Stimulated activated CD4-positive, alpha-beta T cell treated with anti-CD3 and anti-CD28 coated beads, Interleukin-1b, Interleukin-23, amount 100 ng/mL, for 48 hours (primary cell): Measurements from ENCODE around the gene DPM3.
"Not testable (repeated sequence)": the region's sequence is repeated elsewhere in the genome, so short reads cannot be mapped to it uniquely, and the experiment has no call there.

Experiments
- DNase-seq: peaks from one replicate; pipeline ENCODE4 v3.0.0-alpha.2; 2020

The DPM3 gene, protein sequence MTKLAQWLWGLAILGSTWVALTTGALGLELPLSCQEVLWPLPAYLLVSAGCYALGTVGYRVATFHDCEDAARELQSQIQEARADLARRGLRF

DNA sequence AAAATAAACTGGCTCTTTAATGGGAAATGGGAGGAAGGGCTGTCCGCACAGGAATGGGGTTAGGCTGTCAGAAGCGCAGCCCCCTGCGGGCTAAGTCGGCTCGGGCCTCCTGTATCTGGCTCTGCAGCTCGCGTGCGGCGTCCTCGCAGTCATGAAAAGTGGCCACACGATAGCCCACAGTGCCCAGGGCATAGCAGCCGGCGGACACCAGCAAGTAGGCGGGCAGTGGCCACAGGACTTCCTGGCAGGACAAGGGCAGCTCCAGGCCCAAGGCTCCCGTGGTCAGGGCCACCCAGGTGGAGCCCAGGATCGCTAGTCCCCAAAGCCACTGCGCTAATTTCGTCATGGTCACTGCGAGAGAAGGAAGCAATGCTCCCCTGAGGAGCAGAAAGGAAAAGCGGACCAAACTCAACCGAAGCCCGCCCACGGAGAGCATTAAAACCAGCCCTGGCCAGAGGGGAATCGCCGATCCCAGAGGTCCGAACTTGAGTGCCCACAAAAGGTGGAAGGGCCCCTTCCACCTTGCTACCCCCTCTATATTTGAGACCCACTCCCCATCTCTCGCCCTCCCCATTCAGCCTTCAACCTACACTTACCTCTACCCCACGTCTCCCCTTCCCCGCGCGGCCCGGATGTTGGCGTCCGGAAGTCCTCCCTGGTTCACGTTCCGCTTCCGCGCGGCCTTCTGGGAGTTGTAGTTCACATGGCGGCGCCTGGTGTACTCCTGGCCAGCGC, at the start of gene DPM3:
Gene DPM3, minus strand, starts transcription at position 637 of the 735 bp plus-strand sequence. Its CDS starts 291 bp downstream, at position 346.
- peak; percentile 90 for DNase-seq

DNA sequence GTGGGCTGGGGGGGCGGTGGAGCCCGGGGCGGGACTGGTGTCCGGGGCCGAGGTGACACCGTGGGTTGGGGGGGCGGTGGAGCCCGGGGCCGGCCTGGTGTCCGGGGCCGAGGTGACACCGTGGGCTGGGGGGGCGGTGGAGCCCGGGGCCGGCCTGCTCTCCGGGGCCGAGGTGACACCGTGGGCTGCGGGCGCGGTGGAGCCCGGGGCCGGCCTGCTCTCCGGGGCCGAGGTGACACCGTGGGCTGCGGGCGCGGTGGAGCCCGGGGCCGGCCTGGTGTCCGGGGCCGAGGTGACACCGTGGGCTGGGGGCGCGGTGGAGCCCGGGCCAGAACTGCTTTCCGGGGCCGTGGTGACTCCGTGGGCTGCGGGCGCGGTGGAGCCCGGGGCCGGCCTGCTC, 49.6 kb upstream of the DPM3 start:
- not testable (repeated sequence) for DNase-seq

DNA sequence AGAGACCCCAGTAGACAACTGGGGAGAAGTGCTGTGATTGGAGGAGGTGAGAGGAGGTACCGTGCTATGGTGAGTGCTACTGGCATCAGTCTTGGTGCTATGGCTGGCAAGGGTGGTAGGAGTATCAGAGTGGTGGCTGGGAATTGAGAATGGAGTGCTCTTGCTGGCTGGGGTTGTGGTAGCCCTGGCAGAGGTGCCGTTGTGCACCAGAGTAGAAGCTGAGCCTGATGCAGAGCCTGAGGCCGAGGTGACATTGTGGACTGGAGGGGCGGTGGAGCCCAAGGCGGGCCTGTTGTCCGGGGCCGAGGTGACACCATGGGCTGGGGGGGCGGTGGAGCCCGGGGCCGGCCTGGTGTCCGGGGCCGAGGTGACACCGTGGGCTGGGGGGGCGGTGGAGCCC, 47.9 kb upstream of the DPM3 start:
- no peak for DNase-seq

DNA sequence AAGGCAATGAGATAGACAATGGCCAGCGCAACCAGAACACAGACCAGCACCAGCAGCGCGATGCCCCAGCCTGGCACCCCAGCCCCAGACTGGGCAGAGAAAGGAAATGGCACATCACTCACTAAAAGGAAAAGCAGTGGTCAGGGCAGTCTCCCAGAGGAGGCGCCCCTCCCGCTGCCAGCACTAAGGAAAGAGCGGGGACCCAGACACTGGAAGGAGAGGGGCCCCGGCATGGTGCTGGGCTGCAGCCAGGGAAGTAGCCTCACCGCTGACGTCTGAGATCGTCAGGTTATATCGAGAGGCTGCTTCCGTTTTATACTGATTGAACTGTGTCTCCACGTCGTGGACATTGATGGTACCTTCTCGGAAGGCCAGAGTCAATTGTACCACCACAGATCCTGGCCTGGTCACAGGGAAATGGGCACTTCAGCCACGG, 47.1 kb upstream of the DPM3 start:
- no peak for DNase-seq

DNA sequence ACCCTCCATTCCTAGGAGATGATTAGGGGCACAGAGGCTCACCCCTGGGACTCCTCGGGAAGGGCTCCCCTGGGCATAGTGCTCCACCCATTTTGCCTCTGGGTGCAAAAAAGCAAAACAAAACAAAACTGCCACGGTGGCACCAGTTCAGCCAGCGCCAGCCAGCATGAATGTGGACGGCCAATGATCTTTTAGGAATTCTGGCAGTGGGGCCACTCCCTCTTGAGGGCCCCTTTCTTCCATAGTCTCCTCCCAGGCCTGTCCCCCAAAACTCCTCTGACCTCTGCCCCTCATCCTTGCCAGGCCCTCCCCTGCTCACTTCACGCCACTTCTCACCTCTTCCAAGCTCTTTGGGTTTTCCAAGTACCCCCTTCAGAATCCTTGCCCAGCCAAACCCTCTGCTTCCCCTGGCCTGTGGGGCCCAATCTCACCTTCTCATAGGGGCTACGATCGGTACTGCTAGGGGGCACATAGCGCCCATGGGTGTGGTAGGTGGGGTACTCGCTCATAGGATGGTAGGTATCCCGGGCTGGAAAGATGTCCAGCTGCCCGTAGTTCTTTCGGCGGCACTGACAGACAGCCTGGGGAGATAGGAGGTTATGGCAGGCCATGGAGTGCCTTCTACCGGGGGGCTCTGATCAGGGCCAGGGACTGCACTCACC, 46.6 kb upstream of the DPM3 start:
- DNase-seq: no peak

DNA sequence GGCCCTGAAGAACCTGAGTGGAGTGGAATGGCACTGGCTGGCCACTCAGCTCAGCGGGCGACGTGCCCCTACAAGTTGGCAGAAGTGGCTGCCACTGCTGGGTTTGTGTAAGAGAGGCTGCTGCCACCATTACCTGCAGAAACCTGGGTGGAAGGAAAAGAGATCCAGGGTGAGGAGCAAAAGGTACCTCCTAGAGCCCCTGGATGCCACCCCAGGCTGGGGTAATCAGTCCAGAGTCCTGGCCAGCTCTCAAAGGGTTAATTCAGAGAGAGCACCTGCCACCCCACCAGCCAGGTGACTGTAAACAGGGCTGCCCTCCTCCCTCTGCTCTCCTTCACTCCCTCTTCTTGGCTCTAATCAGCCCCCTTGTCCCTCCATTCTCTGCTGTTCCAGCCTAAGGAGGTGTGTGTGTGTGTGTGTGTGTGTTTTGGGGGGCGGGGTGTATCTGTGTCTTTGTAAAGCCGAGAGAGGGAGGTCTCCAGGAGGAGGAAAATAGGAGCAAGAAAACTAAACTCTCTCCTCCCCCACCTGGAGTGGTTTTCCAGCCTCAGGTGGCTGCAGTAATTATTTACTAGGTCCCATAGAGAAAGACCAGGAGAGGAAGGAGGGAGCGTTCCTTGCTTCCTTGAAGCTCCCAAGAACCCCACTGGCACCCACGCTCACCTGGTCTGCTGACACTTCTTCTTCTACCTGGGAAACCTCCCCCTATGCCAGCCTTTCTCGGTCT, 45.9 kb upstream of the DPM3 start:
- DNase-seq: no peak

DNA sequence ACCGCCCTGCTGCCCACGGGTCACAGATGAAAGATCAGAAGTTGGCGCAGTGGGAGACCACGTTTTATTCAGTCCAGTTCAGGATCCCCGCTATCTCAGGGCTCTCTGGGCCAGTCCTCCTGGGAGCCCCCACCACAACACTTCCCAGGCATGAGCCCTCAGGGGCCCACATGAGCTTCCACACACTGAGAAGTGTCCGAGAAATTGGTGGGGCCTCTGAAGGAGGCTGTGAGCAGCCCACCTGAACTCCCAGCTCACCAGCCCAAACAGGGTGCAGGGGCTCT, 45.4 kb upstream of the DPM3 start:
- DNase-seq: no peak

DNA sequence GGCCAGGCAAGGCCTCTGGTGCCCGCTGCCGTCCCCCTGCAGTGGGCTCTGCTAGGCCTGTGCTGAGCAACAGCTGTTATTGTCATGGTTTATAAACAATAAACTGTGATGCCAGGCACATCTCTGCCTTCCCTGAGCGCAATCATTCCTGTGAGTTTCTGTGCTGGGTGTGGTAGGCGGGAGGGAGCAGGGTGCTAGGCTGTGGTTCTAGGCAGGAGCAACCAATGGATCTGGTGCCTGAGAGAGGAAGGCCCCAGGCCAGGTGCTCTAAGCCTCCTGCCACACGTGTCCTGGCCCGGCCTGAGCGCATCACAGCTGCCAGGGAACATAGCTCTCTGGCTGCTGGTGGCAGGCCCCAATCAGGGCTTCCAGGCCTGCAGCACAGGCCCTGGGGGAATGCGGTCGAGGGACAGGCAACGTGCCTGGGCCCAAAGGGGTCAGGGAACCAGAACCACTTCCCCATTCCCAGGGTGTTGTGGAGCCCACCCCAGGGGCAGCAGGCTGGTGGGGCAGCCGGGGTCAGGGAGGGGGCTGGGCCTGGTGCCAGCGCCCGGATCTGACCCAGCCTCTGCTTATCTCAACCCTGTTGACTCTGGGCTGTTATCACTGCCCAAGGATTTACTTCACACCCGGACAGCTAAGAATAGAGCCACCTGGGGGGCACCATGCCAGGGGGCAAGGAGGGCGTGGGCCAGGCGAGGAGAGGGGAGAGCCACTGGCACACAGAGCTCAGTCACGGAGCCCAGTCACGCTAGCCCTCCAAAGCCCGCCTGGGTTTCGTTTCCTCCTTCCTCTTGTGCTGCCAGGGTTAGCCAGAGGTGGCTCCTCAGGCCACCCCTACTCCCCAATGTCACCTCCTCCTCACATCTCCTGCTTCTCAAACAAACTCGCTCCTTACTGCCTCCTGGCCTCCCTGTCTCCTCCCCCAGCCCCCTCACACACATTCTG, 44.8 kb upstream of the DPM3 start:
- DNase-seq: no peak

DNA sequence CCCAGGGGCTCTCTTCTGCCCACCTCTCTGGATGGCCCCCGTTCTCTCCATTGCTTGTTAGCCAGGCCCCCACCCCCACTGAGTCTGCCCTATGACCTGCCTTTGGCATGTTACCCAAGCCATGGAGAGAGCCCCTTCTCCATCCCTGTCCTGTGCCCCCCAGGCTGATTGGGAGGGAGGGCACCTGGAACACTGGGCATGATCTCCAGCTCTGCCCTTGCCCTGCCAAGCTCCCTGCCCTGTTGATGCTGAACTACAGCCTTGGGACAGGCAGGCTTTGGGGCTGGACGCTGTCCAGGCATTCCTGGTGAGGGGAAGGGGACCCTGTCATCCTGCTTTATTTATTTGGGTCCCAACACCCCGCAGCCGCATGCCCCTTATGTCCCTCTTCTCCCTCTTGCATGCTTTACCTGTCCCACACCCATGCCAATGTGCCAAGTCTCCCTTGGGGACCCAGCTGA, 44.0 kb upstream of the DPM3 start:
- DNase-seq: no peak

DNA sequence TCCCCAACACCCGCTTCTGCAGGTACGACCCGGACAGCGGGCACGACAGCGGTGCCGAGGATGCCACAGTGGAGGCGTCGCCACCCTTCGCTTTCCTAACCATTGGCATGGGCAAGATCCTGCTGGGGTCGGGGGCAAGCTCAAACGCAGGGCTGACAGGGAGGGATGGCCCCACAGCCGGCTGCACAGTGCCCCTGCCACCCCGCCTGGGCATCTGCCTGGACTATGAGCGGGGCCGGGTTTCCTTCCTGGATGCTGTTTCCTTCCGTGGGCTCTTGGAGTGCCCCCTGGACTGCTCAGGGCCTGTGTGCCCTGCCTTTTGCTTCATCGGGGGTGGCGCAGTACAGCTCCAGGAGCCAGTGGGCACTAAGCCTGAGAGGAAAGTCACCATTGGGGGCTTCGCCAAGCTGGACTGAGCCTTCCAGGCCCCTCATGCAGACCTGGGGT, 43.5 kb upstream of the DPM3 start:
- no peak for DNase-seq

DNA sequence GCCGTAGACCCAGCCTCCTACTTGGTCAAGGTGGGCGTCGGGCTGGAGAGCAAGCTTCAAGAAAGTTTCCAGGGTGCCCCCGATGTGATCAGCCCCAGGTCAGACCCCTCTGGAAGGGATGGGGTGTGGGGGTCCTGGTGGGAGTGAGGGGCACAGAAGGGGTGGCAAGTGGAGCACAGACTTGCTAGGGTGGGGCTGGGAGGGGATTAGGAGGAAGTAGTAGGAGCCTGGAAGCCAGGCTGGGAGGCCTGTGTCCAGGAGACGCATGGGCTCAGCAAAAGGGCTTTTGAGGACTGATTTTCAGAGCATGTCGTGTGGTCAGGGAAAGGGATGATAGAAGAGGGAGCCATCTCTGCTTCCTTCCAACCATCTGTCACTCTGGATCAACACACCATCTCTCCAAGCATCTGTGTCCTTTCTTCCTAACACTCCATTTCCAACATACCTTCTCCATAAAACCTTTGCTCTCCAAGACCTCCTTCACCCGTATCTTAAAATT, 41.8 kb upstream of the DPM3 start:
- no peak for DNase-seq

DNA sequence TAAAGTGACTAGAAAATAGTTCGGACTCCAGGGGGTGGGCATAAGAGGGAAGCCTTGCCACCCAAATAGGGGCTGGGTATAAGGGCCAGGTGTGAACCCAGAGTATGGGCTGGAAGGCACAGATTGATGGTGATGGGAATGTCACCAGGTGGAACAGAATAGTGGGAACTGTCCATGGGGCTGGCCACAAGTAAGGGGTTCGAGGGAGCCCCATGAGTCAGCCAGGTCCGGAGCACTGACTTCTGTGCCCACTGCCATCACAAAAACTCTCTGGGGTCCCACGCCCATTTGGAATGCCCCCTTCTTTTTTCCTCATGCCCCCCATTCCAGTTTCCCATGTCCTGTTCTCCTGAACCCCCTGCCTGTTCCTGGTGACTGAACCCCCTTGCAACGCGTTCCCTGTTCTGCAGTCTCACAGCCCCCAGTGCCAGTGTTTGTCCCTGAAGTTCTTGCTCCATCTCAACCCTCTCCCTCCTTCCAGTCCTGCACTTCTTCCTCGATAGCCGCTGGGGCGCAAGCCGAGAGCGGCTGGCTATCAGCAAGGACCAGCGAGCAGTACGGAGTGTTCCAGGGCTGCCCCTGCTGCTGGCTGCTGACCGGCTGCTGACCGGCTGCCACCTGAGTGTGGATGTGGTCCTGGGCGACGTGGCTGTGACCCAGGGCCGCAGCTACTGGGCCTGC, 41.2 kb upstream of the DPM3 start:
- no peak for DNase-seq

DNA sequence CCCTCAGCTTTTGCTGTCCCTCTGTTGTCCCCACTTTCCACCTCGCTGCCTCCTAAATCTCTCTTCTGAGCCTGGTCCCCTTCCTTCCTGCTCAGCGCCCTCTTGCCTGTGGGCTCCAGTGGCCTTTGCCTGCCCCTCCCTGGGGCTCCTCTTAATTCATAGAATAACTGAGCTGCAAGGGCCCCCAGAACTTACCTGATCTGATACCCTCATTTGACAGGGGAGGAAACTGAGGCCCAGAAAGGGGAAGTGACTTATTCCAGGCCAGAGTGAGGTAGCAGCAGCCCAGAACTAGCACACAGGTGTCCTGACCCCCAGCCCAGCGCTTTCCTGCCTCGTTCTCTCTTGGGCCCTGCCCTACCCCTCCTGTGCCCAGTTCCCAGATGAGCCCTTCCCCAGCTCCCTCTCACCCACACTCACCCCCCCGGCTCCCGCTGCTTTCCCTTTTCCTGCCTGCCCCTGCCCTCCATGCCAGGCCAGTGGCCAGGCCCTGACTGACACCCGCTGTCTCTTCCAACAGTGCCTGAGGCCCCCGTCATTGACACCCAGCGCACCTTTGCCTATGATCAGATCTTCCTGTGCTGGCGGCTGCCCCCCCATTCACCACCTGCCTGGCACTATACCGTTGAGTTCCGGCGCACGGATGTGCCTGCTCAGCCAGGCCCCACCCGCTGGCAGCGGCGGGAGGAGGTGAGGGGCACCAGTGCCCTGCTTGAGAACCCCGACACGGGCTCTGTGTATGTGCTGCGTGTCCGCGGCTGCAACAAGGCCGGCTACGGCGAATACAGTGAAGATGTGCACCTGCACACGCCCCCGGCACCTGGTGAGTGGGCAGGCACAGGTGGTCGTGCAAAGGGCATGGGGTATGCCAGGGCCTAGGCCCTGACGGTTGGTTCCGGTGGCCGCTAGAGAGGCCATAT, 39.0 kb upstream of the DPM3 start:
- no peak for DNase-seq

DNA sequence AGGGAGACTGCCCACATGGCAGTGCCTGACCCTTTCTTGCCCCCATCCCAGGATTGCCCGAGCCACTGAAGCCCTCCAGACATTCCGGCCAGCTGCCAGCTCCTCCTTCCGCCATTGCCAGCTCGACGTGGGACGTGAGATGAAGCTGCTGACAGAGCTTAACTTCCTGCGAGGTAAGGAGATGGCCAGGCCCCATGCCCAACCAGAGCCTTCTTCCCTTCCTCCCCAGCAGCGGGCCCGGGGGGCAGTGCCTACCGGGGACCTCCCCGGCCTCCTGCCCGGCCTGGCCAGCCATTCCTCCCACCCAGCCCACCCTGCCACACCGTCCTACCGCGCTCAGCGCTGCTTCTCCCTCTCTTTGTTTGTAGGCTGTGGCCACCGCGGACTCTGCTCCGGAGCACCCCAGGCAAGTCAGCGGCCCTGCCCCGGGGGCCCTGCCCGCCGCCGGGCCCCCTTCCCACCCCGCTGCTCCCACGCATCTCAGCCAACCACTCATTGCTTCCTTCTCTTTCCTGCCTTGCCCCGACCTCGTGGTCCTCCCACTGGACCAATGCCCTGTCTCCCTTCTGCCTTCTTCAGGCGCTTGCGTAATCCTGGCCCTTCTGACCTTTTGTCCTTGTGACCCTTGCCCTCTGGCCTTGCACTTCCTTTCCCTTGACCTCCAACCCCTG, 38.2 kb upstream of the DPM3 start:
- DNase-seq: no peak

DNA sequence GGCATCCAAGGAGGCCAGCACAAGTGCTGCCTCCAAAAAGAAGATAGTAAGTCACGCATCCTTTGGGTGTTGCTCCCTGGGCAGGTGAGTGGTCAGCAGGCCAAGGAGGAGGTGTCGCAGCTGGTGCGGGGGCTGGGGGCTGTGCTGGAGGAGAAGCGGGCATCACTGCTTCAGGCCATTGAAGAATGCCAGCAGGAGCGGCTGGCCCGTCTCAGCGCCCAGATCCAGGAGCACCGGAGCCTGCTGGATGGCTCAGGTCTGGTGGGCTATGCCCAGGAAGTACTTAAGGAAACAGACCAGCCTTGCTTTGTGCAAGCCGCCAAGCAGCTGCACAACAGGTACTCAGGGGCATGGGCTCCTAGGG, 37.6 kb upstream of the DPM3 start:
- no peak for DNase-seq

DNA sequence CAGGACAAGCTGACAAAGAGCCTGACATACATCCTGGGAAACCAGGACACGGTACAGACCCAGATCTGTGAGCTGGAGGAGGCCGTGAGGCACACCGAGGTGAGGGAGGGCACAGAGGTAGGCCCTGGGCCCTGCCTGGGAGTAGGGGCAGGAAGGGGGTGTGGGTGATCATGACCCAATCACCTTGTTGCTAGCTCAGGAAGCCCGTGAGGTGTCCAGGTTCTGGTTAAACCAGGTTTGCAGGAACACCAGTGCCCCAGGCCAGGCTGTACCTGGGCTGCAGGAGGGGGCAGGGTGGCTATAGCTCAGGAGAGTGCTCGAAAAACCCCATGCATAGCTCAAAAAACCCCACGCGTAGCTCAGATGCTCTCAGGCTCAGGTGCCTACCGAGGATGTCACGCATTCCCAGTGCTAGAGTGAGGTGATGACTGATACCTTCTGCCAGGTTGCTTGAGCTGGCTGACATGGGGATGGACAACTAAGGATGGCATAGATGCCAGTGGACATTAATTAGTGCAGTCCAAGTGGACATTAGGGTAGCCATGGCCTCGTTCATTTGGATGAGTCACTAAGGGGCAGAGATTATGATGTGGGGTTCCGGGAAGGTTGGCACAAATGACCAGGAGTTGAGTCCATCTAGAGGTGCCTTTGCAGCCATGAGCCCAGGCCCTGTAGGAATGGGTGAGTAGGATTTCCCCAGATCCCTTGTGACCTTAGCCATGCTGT, 37.0 kb upstream of the DPM3 start:
- no peak for DNase-seq

DNA sequence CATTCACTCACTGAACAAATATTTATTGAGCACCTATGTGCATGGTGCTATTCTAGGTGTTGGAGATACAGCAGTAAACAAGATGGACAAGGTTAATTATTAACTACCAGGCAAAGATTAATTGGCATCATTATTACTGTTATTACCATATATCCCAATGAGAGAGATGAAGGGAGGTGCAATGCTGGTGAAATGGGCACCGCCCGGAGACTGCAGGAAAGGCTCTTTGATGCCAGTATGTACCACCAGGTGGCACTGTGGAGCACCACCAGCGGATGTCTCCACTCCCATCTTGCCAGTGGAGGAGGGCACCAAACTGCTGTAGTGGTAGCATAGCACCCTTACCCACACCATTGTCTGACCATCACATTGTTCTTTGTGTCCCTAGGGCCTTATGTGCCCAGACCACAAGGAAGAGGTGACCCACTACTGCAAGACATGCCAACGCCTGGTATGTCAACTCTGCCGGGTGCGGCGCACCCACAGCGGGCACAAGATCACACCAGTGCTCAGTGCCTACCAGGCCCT, 36.3 kb upstream of the DPM3 start:
- DNase-seq: peak; percentile 81

DNA sequence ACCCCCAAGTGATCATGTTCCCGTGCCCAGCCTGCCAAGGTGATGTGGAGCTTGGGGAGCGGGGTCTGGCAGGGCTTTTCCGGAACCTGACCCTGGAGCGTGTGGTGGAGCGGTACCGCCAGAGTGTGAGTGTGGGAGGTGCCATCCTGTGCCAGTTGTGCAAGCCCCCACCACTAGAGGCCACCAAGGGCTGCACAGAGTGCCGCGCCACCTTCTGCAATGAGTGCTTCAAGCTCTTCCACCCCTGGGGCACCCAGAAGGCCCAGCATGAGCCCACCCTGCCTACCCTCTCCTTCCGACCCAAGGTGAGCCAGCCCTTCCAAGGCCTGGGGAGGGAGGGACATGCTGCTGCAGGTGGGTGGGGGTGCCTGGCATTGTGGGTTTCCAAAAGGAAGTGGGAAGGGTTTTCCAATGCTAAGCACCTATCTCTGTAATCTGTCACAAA, 35.6 kb upstream of the DPM3 start:
- DNase-seq: no peak

DNA sequence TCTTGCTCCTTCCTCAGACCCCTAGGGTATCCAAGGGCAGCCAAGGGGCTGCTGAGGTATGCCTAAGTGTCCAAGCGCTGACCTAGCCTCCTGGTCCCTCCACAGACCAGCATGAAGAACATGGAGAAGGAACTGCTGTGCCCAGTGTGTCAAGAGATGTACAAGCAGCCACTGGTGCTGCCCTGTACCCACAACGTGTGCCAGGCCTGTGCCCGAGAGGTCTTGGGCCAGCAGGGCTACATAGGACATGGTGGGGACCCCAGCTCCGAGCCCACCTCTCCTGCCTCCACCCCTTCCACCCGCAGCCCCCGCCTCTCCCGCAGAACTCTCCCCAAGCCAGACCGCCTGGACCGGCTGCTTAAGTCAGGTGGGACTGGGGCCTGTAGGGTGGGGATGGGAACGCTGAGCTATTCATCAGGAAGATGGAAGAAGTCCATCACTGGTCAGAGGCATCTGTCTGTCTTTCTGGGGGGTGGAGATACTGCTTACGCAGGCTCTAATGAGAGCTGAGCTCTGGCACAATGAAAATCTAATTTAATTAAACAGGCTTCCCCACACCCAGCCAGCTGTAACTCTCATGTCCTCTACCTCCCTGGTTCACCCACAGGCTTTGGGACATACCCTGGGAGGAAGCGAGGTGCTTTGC, 35.1 kb upstream of the DPM3 start:
- no peak for DNase-seq
